ENCODE data around the gene C1orf174. TPM values are rescaled to one million over a fixed set of nuclear protein-coding genes. Genes with fewer than 3 reads are reported as not detected.
"Not testable (repeated sequence)": the region's sequence is repeated elsewhere in the genome, so short reads cannot be mapped to it uniquely, and the experiment has no call there.

The C1orf174 gene
- polyA plus RNA-seq, 1 donor from 2014 or later = 28.2 TPM

DNA sequence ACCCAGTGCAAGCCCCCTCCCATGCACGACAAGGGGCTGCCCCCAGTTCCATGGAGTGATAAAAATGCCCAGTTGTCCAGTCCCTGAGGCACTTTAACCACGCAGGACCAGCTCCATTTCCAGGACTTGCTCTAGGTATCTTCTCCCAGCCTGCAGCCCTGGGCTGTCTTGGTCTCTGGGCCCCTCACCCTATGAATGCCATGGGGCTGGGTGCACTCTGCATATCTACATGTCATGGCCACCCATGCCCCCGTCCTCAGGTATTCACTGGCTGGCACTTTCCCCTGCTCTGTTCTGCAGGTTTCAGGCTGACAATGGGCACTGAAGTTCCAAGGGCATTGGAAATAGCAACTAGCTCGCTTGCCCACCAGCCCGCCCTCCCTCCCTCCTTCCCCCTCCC lies 19.6 kb upstream of the C1orf174 start:
- Histone ChIP-seq H4K20me1 (ENCODE audit: insufficient read depth) (no peaks in the 10 kb centered on the region), H3K4me3 (ENCODE audit: low read length) (no peak overlapping the region), H3K79me2 (replicated peaks; ENCODE audit: insufficient read depth, low read length) (no peaks in the 10 kb centered on the region), H3K9me2 (ENCODE audit: insufficient read depth, low read length) (no peaks in the 10 kb centered on the region), H3K27me3 (ENCODE audit: insufficient read depth, low read depth, low read length) (no peaks in the 10 kb centered on the region), H3K4me2 (ENCODE audit: low read length) (no peak overlapping the region), H3F3A (ENCODE audit: insufficient read depth, low read length, poor library complexity, severe bottlenecking) (no peaks in the 10 kb centered on the region), H3K9ac (ENCODE audit: low read length) (no peak overlapping the region), H3K36me3 (ENCODE audit: insufficient read depth, low read length) (no peaks in the 10 kb centered on the region), H3K27ac (ENCODE audit: low read length) (no peak overlapping the region), H3K9me3 (ENCODE audit: low read length) (no peaks in the 10 kb centered on the region), H2AFZ (ENCODE audit: low read depth, low read length) (no peak overlapping the region)
- no peak for TF ChIP-seq MXI1 (conservative IDR thresholded peaks at IDR 0.05; ENCODE audit: poor library complexity, severe bottlenecking)
- no peak for TF ChIP-seq EZH2 (IDR thresholded peaks at IDR 0.05; ENCODE audit: borderline replicate concordance, insufficient read depth, low read length, poor library complexity, severe bottlenecking)
- no peak for TF ChIP-seq TAF1 (IDR thresholded peaks at IDR 0.05; ENCODE audit: low read depth)
- no peak for TF ChIP-seq EP300 (conservative IDR thresholded peaks at IDR 0.05; ENCODE audit: poor library complexity, severe bottlenecking)
- TF ChIP-seq, protein P1, sequence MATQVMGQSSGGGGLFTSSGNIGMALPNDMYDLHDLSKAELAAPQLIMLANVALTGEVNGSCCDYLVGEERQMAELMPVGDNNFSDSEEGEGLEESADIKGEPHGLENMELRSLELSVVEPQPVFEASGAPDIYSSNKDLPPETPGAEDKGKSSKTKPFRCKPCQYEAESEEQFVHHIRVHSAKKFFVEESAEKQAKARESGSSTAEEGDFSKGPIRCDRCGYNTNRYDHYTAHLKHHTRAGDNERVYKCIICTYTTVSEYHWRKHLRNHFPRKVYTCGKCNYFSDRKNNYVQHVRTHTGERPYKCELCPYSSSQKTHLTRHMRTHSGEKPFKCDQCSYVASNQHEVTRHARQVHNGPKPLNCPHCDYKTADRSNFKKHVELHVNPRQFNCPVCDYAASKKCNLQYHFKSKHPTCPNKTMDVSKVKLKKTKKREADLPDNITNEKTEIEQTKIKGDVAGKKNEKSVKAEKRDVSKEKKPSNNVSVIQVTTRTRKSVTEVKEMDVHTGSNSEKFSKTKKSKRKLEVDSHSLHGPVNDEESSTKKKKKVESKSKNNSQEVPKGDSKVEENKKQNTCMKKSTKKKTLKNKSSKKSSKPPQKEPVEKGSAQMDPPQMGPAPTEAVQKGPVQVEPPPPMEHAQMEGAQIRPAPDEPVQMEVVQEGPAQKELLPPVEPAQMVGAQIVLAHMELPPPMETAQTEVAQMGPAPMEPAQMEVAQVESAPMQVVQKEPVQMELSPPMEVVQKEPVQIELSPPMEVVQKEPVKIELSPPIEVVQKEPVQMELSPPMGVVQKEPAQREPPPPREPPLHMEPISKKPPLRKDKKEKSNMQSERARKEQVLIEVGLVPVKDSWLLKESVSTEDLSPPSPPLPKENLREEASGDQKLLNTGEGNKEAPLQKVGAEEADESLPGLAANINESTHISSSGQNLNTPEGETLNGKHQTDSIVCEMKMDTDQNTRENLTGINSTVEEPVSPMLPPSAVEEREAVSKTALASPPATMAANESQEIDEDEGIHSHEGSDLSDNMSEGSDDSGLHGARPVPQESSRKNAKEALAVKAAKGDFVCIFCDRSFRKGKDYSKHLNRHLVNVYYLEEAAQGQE (IDR thresholded peaks at IDR 0.05; ENCODE audit: borderline replicate concordance) = no peak
- TF ChIP-seq, protein P2, sequence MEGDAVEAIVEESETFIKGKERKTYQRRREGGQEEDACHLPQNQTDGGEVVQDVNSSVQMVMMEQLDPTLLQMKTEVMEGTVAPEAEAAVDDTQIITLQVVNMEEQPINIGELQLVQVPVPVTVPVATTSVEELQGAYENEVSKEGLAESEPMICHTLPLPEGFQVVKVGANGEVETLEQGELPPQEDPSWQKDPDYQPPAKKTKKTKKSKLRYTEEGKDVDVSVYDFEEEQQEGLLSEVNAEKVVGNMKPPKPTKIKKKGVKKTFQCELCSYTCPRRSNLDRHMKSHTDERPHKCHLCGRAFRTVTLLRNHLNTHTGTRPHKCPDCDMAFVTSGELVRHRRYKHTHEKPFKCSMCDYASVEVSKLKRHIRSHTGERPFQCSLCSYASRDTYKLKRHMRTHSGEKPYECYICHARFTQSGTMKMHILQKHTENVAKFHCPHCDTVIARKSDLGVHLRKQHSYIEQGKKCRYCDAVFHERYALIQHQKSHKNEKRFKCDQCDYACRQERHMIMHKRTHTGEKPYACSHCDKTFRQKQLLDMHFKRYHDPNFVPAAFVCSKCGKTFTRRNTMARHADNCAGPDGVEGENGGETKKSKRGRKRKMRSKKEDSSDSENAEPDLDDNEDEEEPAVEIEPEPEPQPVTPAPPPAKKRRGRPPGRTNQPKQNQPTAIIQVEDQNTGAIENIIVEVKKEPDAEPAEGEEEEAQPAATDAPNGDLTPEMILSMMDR (IDR thresholded peaks at IDR 0.05; ENCODE audit: poor library complexity, severe bottlenecking) = no peak
- no peak for TF ChIP-seq RAD21 (conservative IDR thresholded peaks at IDR 0.05)
- TF ChIP-seq POLR2AphosphoS5 (IDR thresholded peaks at IDR 0.05) = no peak
- TF ChIP-seq SMC3 (conservative IDR thresholded peaks at IDR 0.05; ENCODE audit: poor library complexity) = no peak

DNA sequence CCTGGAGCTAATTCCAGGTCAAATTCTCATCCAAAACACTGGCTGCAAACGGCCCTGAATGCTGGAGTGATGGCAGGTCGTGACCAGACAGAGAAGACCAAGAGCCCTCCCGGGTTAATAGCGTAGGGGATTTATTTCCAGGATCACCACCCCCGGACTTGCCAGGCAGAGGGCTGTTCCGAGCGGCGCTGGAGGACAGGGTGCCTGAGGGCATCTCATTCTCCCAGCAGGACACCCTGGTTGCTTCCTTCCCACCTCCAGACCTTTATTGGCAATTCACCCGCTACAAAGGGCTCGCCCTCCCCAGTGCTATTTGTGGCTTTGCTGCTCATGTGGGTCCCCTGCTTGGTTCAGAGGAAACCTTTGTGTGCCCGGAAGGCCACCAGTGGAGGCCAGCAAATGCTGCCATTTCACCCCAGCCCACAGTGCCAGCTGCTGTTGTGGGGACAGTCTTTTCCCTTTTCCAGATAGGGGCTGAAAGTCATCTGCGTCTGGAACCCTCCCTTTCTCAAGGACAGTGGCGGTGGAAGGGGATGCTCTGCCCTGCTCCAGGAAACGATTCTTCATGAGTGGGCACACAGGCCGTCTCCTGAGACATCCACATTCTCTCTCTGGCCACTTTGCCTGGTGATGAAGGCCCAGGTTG lies 19.0 kb upstream of the C1orf174 start:
- H3F3A ChIP-seq (ENCODE audit: insufficient read depth, low read length, poor library complexity, severe bottlenecking) = no peaks in the 10 kb centered on the region
- no peak overlapping the region for H3K4me2 ChIP-seq (ENCODE audit: low read length)
- no peaks in the 10 kb centered on the region for H3K36me3 ChIP-seq (ENCODE audit: insufficient read depth, low read length)
- no peak overlapping the region for H3K27ac ChIP-seq (ENCODE audit: low read length)
- H3K79me2 ChIP-seq (replicated peaks; ENCODE audit: insufficient read depth, low read length) = no peaks in the 10 kb centered on the region
- H3K9ac ChIP-seq (ENCODE audit: low read length) = no peak overlapping the region
- H3K9me3 ChIP-seq (ENCODE audit: low read length) = no peaks in the 10 kb centered on the region
- TF ChIP-seq RAD21 (conservative IDR thresholded peaks at IDR 0.05) (no peak), SMC3 (conservative IDR thresholded peaks at IDR 0.05; ENCODE audit: poor library complexity) (no peak)
- H3K27me3 ChIP-seq (ENCODE audit: insufficient read depth, low read depth, low read length) = no peaks in the 10 kb centered on the region
- no peak overlapping the region for H3K4me3 ChIP-seq (ENCODE audit: low read length)
- no peaks in the 10 kb centered on the region for H3K9me2 ChIP-seq (ENCODE audit: insufficient read depth, low read length)
- no peak overlapping the region for H2AFZ ChIP-seq (ENCODE audit: low read depth, low read length)
- H4K20me1 ChIP-seq (ENCODE audit: insufficient read depth) = no peaks in the 10 kb centered on the region

DNA sequence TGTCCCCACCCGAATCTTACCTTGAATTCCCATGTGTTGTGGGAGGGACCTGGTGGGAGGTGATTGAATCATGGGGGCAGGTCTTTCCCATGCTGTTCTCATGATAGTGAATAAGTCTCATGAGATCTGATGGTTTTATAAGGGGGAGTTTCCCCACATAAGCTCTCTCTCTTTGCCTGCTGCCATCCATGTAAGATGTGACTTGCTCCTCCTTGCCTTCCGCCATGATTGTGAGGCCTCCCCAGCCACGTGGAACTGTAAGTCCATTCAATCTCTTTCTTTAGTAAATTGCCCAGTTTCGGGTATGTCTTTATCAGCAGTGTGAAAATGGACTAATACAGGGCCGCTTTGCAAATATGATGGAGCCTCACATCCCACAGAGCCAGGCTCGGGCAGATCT lies 18.3 kb upstream of the C1orf174 start:
- H3F3A ChIP-seq (ENCODE audit: insufficient read depth, low read length, poor library complexity, severe bottlenecking); H3K9ac ChIP-seq (ENCODE audit: low read length); H3K4me3 ChIP-seq (ENCODE audit: low read length); H4K20me1 ChIP-seq (ENCODE audit: insufficient read depth); H3K9me2 ChIP-seq (ENCODE audit: insufficient read depth, low read length); H3K27me3 ChIP-seq (ENCODE audit: insufficient read depth, low read depth, low read length); H3K79me2 ChIP-seq (replicated peaks; ENCODE audit: insufficient read depth, low read length); H3K27ac ChIP-seq (ENCODE audit: low read length); H3K4me2 ChIP-seq (ENCODE audit: low read length); H3K36me3 ChIP-seq (ENCODE audit: insufficient read depth, low read length); H3K9me3 ChIP-seq (ENCODE audit: low read length); H2AFZ ChIP-seq (ENCODE audit: low read depth, low read length): not testable (repeated sequence)

Measured in neural cell (in vitro differentiated cells).